Measurements from ENCODE around the gene ZYX. TPM values are rescaled to one million over a fixed set of nuclear protein-coding genes. Genes with fewer than 3 reads are reported as not detected.
A peak's percentile ranks its signal among the peaks of the same experiment; 100 is the strongest.

Gene ZYX
- total and polyA plus RNA-seq, 9 of the 15 experiments (the other 6 are each of a cell fraction or from before 2014, with no cell fraction given): 1.8 to 130 (median 15.7) TPM

DNA sequence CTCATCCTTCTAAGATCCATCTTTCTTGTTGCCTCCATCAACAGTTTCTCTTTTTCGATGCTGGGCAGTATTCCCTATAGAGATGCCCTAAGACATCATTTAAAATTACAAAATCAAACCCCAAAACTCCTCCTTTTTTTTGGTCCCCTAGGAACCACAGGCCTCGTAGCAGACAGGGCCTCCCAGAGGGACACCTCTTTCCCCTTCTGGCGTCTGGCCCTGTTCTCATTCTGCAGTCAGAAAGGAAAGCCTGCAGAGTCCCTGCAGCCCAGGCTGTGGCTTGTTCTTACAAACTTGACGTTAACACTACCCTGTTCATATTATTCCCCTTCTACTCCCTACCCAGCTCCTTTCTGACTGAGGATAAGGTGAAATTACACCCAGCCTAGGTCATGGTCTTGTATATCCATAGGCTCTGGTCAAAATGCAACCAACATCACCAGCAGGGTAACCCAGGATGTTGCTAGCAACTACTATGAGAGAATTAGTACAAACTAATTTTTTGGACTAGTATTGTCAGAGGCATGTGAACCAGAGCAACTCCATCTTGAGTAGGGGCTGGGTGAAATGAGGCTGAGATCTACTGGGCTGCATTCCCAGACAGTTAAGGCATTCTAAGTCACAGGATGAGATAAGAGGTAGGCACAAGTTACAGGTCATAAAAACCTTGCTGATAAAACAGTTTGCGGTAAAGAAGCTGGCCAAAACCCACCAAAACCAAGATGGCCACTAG is 31.0 kb downstream of the ZYX start:
- POLR2A ChIA-PET: interaction anchor here (1.0 kb wide), 1 partner anchor 14 kb away, joined by 3 read pairs; no protein-coding TSS in a partner anchor
- 11% methylated on average over 5 of the region's 5 CpGs for WGBS (ENCODE audit: insufficient coverage, low coverage, missing lambda C conversion rate)
- no peak for FAIRE-seq
- TF ChIP-seq NR2C1 (IDR thresholded peaks at IDR 0.05) (no peak), NR2C1 (tag; IDR thresholded peaks at IDR 0.05) (peak; percentile 50; the same call in 1 of the 2 replicates), EP300 (IDR thresholded peaks at IDR 0.05; ENCODE audit: low read length) (no peak), PTRF (tag; IDR thresholded peaks at IDR 0.05) (peak; percentile 71; the same call in 1 of the 2 replicates), ZNF197 (CRISPR knock-in tag; IDR thresholded peaks at IDR 0.05; ENCODE audit: low read depth) (0 out of 2 replicates have a peak, but pooled peaks have one; percentile 47), ZNF239 (CRISPR knock-in tag; IDR thresholded peaks at IDR 0.05) (0 out of 2 replicates have a peak, but pooled peaks have one; percentile 14), ZNF644 (tag; IDR thresholded peaks at IDR 0.05; ENCODE audit: low read depth) (peak; percentile 63; the same call in 1 of the 2 replicates), NR4A1 (CRISPR knock-in tag; IDR thresholded peaks at IDR 0.05) (no peak), NR4A1 (tag; IDR thresholded peaks at IDR 0.05) (peak; percentile 73; the same call in 1 of the 2 replicates), ZC3H8 (IDR thresholded peaks at IDR 0.05) (no peak), PTTG1 (tag; IDR thresholded peaks at IDR 0.05; ENCODE audit: low read depth) (peak; percentile 76), BACH1 (tag; IDR thresholded peaks at IDR 0.05) (peak; percentile 56; the same call in 1 of the 2 replicates), BMI1 (IDR thresholded peaks at IDR 0.05; ENCODE audit: low read length) (no peak), TEAD1 (CRISPR knock-in tag; IDR thresholded peaks at IDR 0.05) (peak in 1 of 2 experiments; percentile 64; a peak in 1 of 4 replicates), PHB (CRISPR knock-in tag; IDR thresholded peaks at IDR 0.05) (no peak), ZNF175 (CRISPR knock-in tag; IDR thresholded peaks at IDR 0.05; ENCODE audit: low read depth) (0 out of 2 replicates have a peak, but pooled peaks have one; percentile 60), DDX20 (tag; IDR thresholded peaks at IDR 0.05; ENCODE audit: low read depth) (peak; percentile 58; the same call in 1 of the 2 replicates), SMAD4 (CRISPR knock-in tag; conservative IDR thresholded peaks at IDR 0.05) (peak; percentile 68), TEAD2 (tag; IDR thresholded peaks at IDR 0.05) (peak; percentile 48; the same call in 1 of the 2 replicates)
- TF ChIP-seq, protein P1, sequence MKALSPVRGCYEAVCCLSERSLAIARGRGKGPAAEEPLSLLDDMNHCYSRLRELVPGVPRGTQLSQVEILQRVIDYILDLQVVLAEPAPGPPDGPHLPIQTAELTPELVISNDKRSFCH (CRISPR knock-in tag; IDR thresholded peaks at IDR 0.05): no peak
- TF ChIP-seq, protein P1 (tag; IDR thresholded peaks at IDR 0.05): peak; percentile 93
- TF ChIP-seq, protein P2, sequence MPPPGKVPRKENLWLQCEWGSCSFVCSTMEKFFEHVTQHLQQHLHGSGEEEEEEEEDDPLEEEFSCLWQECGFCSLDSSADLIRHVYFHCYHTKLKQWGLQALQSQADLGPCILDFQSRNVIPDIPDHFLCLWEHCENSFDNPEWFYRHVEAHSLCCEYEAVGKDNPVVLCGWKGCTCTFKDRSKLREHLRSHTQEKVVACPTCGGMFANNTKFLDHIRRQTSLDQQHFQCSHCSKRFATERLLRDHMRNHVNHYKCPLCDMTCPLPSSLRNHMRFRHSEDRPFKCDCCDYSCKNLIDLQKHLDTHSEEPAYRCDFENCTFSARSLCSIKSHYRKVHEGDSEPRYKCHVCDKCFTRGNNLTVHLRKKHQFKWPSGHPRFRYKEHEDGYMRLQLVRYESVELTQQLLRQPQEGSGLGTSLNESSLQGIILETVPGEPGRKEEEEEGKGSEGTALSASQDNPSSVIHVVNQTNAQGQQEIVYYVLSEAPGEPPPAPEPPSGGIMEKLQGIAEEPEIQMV (tag; conservative IDR thresholded peaks at IDR 0.05; ENCODE audit: low read depth): 0 out of 2 replicates have a peak, but pooled peaks have one; percentile 45

More for the DNA sequence above, 31.0 kb downstream of the ZYX start:
- Histone ChIP-seq H3K4me1 (replicated peaks in 1 of 2; ENCODE audit: control insufficient read depth in 2 of 2, insufficient read depth in 2 of 2, low read length in 2 of 2) (peaks cover 2 to 7% of the 10 kb centered on the region in 2 experiments; a peak in 4 of 5 replicates), H3K9ac (ENCODE audit: insufficient read depth in 1 of 2, low read depth in 2 of 2, low read length in 2 of 2) (no peak overlapping the region), H3K27me3 (ENCODE audit: control insufficient read depth in 2 of 2, insufficient read depth in 2 of 2, low read length in 2 of 2) (peaks cover 19 to 24% of the 10 kb centered on the region in 2 experiments; a peak in 4 of 5 replicates), H3K4me3 (no peak overlapping the region), H3K27ac (ENCODE audit: extremely low read depth, low read depth, low read length) (no peak overlapping the region), H3K9me3 (replicated peaks; ENCODE audit: control insufficient read depth, insufficient read depth, low read depth, low read length) (no peaks in the 10 kb centered on the region), H3K36me3 (ENCODE audit: control insufficient read depth, insufficient read depth, low read length) (no peaks in the 10 kb centered on the region), H3K4me2 (ENCODE audit: insufficient read depth, low read length) (no peak overlapping the region), H2AFZ (ENCODE audit: low read depth, low read length) (no peak overlapping the region), H4K20me1 (replicated peaks; ENCODE audit: control insufficient read depth, insufficient read depth, low read length) (no peaks in the 10 kb centered on the region), H3K79me2 (ENCODE audit: control insufficient read depth, insufficient read depth, low read length) (no peaks in the 10 kb centered on the region), H3K9me1 (ENCODE audit: control insufficient read depth, insufficient read depth, low read length) (no peaks in the 10 kb centered on the region)
- CTCF ChIA-PET (ENCODE audit: low intra/inter-chr PET ratio): no interaction called here
- intact Hi-C loops (cut with micrococcal nuclease): no loop called here
- in situ Hi-C loops (cut with MboI): no loop called here
- DNase-seq (ENCODE audit: extremely low read depth in 1 of 4, low spot score in 3 of 4) (no peak), ATAC-seq (no peak)
- no TSS peak for BruUV-seq (replicated peaks)

Measured in K562 (cell line).